ENCODE measurements around the gene ZFHX3. TPM values are rescaled to one million over a fixed set of nuclear protein-coding genes. Genes with fewer than 3 reads are reported as not detected.

ZFHX3 gene
- total and polyA plus RNA-seq, 2 experiments from 2014 or later: 2.8 to 3.9 TPM

DNA sequence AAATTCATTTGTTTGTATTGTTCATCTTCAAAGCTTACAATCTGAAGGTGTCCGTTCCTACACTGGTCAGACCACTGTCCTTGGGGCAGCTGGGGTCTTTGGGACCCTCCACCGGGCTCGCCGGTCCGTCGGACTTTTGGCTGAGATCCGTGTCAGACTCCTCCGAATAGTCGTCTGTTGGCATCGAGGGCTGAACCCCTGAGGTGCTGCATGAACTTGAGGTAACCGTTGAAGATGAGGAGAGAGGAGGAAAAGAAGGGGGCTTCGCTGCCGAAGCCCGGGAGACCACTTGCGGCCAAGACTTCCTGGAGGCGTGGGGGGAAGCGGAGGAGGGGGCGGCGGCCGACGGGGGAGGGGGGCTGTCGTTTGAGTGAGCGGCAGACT lies 260.8 kb downstream of the ZFHX3 start:
- H3K27me3 ChIP-seq (replicated peaks; ENCODE audit: insufficient read depth): no peaks in the 10 kb centered on the region
- H3K27ac ChIP-seq: peak overlapping the region; percentile 69
- H3K9me2 ChIP-seq (ENCODE audit: insufficient read depth): no peaks in the 10 kb centered on the region
- DNase-seq: no peak
- H3K9me3 ChIP-seq (ENCODE audit: low read depth): no peaks in the 10 kb centered on the region
- peak overlapping the region; percentile 84 for H3K9ac ChIP-seq
- no peaks in the 10 kb centered on the region for H3K36me3 ChIP-seq (ENCODE audit: low read depth)
- no peaks in the 10 kb centered on the region for H3K79me2 ChIP-seq (ENCODE audit: insufficient read depth)
- TF ChIP-seq EZH2phosphoT487 (IDR thresholded peaks at IDR 0.05; ENCODE audit: insufficient read depth, low read depth): no peak
- H3F3A ChIP-seq (ENCODE audit: insufficient read depth): no peaks in the 10 kb centered on the region
- H2AFZ ChIP-seq: peak overlapping the region; percentile 81
- peak overlapping the region; percentile 67 for H3K4me3 ChIP-seq
- in situ Hi-C loops (cut with MboI): no loop called here
- peaks cover 17% of the 10 kb centered on the region for H3K4me1 ChIP-seq (ENCODE audit: insufficient read depth)
- WGBS, 2 experiments (ENCODE audit: low coverage in 1 of 2, low lambda C conversion rate in 2 of 2, missing lambda C conversion rate in 2 of 2): 22 to 39% methylated on average over 11 to 23 of the region's 23 CpGs
- H3K4me2 ChIP-seq (ENCODE audit: unreplicated experiment): peak overlapping the region; percentile 84
- no peaks in the 10 kb centered on the region for H4K20me1 ChIP-seq (ENCODE audit: insufficient read depth)

DNA sequence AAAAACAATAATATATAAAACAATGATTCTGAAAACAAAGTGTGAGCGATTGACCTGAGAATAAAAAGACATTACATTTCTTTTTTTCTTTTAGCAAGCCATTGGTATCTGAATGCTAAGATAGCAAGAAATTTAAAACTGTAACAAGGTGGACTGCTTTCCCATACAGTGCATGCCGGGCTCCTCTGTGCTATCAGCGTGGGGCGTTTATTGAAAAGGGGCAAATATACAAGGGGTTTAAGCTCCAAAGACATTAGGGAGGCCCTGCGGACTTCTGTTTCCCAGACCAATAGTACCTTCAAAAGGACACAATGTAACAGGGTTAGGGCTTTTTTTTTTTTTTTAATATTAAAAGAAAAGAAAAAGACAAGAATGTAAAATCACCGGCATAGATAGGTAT lies 261.3 kb downstream of the ZFHX3 start:
- Histone ChIP-seq H3K9me3 (ENCODE audit: low read depth) (no peaks in the 10 kb centered on the region), H3K27ac (peak overlapping the region; percentile 69; the same call in 1 of the 2 replicates), H3K9ac (peak overlapping the region; percentile 84), H3K27me3 (replicated peaks; ENCODE audit: insufficient read depth) (no peaks in the 10 kb centered on the region), H3K4me1 (ENCODE audit: insufficient read depth) (peaks cover 17% of the 10 kb centered on the region), H2AFZ (no peak overlapping the region), H3F3A (ENCODE audit: insufficient read depth) (no peaks in the 10 kb centered on the region), H3K4me3 (no peak overlapping the region), H3K79me2 (ENCODE audit: insufficient read depth) (no peaks in the 10 kb centered on the region), H3K36me3 (ENCODE audit: low read depth) (no peaks in the 10 kb centered on the region), H4K20me1 (ENCODE audit: insufficient read depth) (no peaks in the 10 kb centered on the region), H3K9me2 (ENCODE audit: insufficient read depth) (no peaks in the 10 kb centered on the region), H3K4me2 (ENCODE audit: unreplicated experiment) (peak overlapping the region; percentile 84)
- in situ Hi-C loops (cut with MboI): no loop called here
- DNase-seq: no peak
- WGBS, 2 experiments (ENCODE audit: low coverage in 1 of 2, low lambda C conversion rate in 2 of 2, missing lambda C conversion rate in 2 of 2): 97 to 99% methylated on average over 6 of the region's 6 CpGs
- no peak for TF ChIP-seq EZH2 (IDR thresholded peaks at IDR 0.05; ENCODE audit: insufficient read depth, poor library complexity, severe bottlenecking)

DNA sequence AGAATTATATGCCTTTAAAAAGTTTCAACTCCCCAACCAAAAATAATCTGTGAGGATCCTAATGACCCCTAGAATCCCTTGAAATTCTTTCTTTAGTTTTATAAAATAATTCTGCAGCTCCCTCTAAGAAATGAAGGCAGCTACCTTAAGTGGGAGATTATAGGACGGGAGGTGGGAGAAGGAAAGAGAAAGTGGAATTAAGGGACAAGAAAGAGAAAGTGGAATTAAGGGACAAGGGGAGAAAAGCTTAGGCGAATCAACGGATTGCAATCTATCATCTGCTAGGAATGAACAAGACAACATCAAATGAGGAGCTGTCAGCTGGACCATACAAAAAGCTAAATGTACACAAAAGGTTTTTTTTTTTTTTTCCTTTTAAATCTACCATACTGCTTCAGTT lies 262.0 kb downstream of the ZFHX3 start:
- no peaks in the 10 kb centered on the region for H3F3A ChIP-seq (ENCODE audit: insufficient read depth)
- H3K79me2 ChIP-seq (ENCODE audit: insufficient read depth): no peaks in the 10 kb centered on the region
- no peak overlapping the region for H3K27ac ChIP-seq
- in situ Hi-C loops (cut with MboI): no loop called here
- no peak overlapping the region for H3K4me2 ChIP-seq (ENCODE audit: unreplicated experiment)
- DNase-seq: no peak
- 95 to 98% methylated on average over 3 of the region's 3 CpGs for WGBS, 2 experiments (ENCODE audit: low coverage in 1 of 2, low lambda C conversion rate in 2 of 2, missing lambda C conversion rate in 2 of 2)
- no peaks in the 10 kb centered on the region for H3K27me3 ChIP-seq (replicated peaks; ENCODE audit: insufficient read depth)
- no peaks in the 10 kb centered on the region for H3K36me3 ChIP-seq (ENCODE audit: low read depth)
- TF ChIP-seq EZH2phosphoT487 (IDR thresholded peaks at IDR 0.05; ENCODE audit: insufficient read depth, low read depth) (no peak), EZH2 (IDR thresholded peaks at IDR 0.05; ENCODE audit: insufficient read depth, poor library complexity, severe bottlenecking) (no peak)
- no peaks in the 10 kb centered on the region for H3K9me2 ChIP-seq (ENCODE audit: insufficient read depth)
- 0 out of 2 replicates have a peak overlapping the region, but pooled peaks have one; percentile 8 for H3K9ac ChIP-seq
- H4K20me1 ChIP-seq (ENCODE audit: insufficient read depth): no peaks in the 10 kb centered on the region
- no peaks in the 10 kb centered on the region for H3K9me3 ChIP-seq (ENCODE audit: low read depth)
- H3K4me1 ChIP-seq (ENCODE audit: insufficient read depth): peaks cover 17% of the 10 kb centered on the region
- no peak overlapping the region for H3K4me3 ChIP-seq
- H2AFZ ChIP-seq: no peak overlapping the region

DNA sequence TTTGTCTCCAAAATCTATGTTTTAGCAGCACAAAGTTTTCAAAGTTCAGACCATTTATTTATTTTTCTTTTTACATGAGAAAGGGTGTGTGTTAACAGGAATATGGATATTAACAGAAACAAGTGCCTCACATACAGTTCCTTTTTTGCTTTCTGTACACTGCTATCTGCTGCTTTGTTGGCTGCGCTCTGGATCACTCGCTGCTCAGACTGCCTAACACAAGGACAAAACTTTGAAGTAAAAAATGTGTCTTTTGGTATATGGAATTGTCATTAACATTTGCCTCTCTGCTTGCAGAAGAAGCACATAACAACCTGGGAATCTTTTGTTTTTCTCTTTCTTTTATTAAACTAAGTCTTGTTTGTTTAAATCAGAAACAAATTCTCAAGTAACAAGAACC lies 262.8 kb downstream of the ZFHX3 start:
- H3F3A ChIP-seq (ENCODE audit: insufficient read depth): no peaks in the 10 kb centered on the region
- DNase-seq: no peak
- H3K36me3 ChIP-seq (ENCODE audit: low read depth): no peaks in the 10 kb centered on the region
- no peak overlapping the region for H3K4me3 ChIP-seq
- H2AFZ ChIP-seq: no peak overlapping the region
- no peaks in the 10 kb centered on the region for H3K9me3 ChIP-seq (ENCODE audit: low read depth)
- H3K4me1 ChIP-seq (ENCODE audit: insufficient read depth): peaks cover 17% of the 10 kb centered on the region
- 96 to 98% methylated on average over 2 of the region's 2 CpGs for WGBS, 2 experiments (ENCODE audit: low coverage in 1 of 2, low lambda C conversion rate in 2 of 2, missing lambda C conversion rate in 2 of 2)
- H3K4me2 ChIP-seq (ENCODE audit: unreplicated experiment): no peak overlapping the region
- no peak overlapping the region for H3K9ac ChIP-seq
- no peaks in the 10 kb centered on the region for H3K9me2 ChIP-seq (ENCODE audit: insufficient read depth)
- no peaks in the 10 kb centered on the region for H4K20me1 ChIP-seq (ENCODE audit: insufficient read depth)
- no peak overlapping the region for H3K27ac ChIP-seq
- in situ Hi-C loops (cut with MboI): no loop called here
- TF ChIP-seq EZH2 (IDR thresholded peaks at IDR 0.05; ENCODE audit: insufficient read depth, poor library complexity, severe bottlenecking): no peak
- TF ChIP-seq EZH2phosphoT487 (IDR thresholded peaks at IDR 0.05; ENCODE audit: insufficient read depth, low read depth): no peak
- no peaks in the 10 kb centered on the region for H3K79me2 ChIP-seq (ENCODE audit: insufficient read depth)
- no peaks in the 10 kb centered on the region for H3K27me3 ChIP-seq (replicated peaks; ENCODE audit: insufficient read depth)

DNA sequence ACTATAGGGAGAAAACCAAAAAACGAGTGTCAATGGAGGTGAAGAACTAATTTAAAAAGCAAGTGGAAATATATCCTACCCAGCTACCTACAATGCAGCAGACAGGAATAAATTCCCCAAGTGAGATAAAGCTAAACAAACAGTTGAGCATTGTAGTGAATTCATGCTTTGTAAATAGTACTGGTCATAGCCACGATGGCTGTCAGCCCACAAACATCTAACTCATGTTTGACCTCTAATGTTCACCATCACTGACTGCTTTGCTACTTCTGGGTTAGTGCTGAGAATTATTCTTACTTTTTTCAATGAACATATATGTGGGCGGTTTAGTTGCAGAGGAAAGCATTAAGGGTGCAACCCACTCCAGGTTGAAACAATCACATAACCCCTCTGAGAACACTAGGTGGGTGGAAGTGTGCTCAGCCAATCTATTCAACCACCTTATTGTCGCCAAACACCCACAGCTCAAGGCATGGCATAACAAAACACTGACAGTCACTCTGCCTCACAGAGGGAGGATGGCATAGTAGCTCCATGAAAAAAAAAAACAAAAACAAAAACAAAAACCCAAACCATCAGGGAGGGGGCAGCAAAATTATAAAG lies 264.1 kb downstream of the ZFHX3 start:
- no peaks in the 10 kb centered on the region for H3K27me3 ChIP-seq (replicated peaks; ENCODE audit: insufficient read depth)
- peak; percentile 52 for DNase-seq

More for the DNA sequence above, 264.1 kb downstream of the ZFHX3 start:
- Histone ChIP-seq H3K4me1 (ENCODE audit: insufficient read depth) (peaks cover 17% of the 10 kb centered on the region), H3F3A (ENCODE audit: insufficient read depth) (no peaks in the 10 kb centered on the region), H3K79me2 (ENCODE audit: insufficient read depth) (no peaks in the 10 kb centered on the region), H3K4me3 (no peak overlapping the region), H2AFZ (no peak overlapping the region), H3K9me3 (ENCODE audit: low read depth) (no peaks in the 10 kb centered on the region), H4K20me1 (ENCODE audit: insufficient read depth) (no peaks in the 10 kb centered on the region), H3K9me2 (ENCODE audit: insufficient read depth) (no peaks in the 10 kb centered on the region), H3K27ac (no peak overlapping the region), H3K36me3 (ENCODE audit: low read depth) (no peaks in the 10 kb centered on the region), H3K4me2 (ENCODE audit: unreplicated experiment) (no peak overlapping the region), H3K9ac (no peak overlapping the region)
- WGBS, 2 experiments (ENCODE audit: low coverage in 1 of 2, low lambda C conversion rate in 2 of 2, missing lambda C conversion rate in 2 of 2): 73 to 77% methylated on average over 4 of the region's 4 CpGs
- no peak for TF ChIP-seq EZH2 (IDR thresholded peaks at IDR 0.05; ENCODE audit: insufficient read depth, poor library complexity, severe bottlenecking)
- no peak for TF ChIP-seq EZH2phosphoT487 (IDR thresholded peaks at IDR 0.05; ENCODE audit: insufficient read depth, low read depth)
- in situ Hi-C loops (cut with MboI): no loop called here

Measured in GM23248 (cell line).